ENCODE results near the gene BTBD9. TPM values are rescaled to one million over a fixed set of nuclear protein-coding genes. Genes with fewer than 3 reads are reported as not detected.

BTBD9 gene
- total RNA-seq, 1 experiment from 2014 or later, result 4.3 TPM

- ChIA-PET CTCF (interaction anchor here (0.6 kb wide), 1 partner anchor 97 kb away, joined by 4 read pairs; no protein-coding TSS in a partner anchor), POLR2A (ENCODE audit: unreplicated experiment) (interaction anchor here (0.6 kb wide), 1 partner anchor 344 kb away, joined by 3 read pairs; no protein-coding TSS in a partner anchor)
- H3K36me3 ChIP-seq (ENCODE audit: low read depth, low read length), result no peaks in the 10 kb centered on the region
- ATAC-seq (no peak), DNase-seq (no peak)
- H3K27me3 ChIP-seq (ENCODE audit: low read length), result no peaks in the 10 kb centered on the region
- BruUV-seq (replicated peaks), result no TSS peak
- no peaks in the 10 kb centered on the region for H3K9me2 ChIP-seq (replicated peaks; ENCODE audit: low read length)
- H3K4me3 ChIP-seq (ENCODE audit: low read length), result no peak overlapping the region
- H3K27ac ChIP-seq (ENCODE audit: low read length), result no peak overlapping the region
- H3K9me3 ChIP-seq (ENCODE audit: low read length), result no peaks in the 10 kb centered on the region
- no peak overlapping the region for H3K9ac ChIP-seq (ENCODE audit: low read length)
- intact Hi-C loops (cut with micrococcal nuclease), result loop anchor here (10.0 kb wide), 1 partner anchor 105 kb away; no protein-coding TSS in a partner anchor
- no peaks in the 10 kb centered on the region for H3F3A ChIP-seq (ENCODE audit: low read length, unreplicated experiment)
- 0 out of 2 replicates have a peak, but pooled peaks cover under 1% of the 10 kb centered on the region for H3K4me1 ChIP-seq (ENCODE audit: insufficient read depth, low read length)
- H3K4me2 ChIP-seq (ENCODE audit: low read length), result no peak overlapping the region
- H3K79me2 ChIP-seq (ENCODE audit: low read length), result no peaks in the 10 kb centered on the region
- TF ChIP-seq EZH2 (IDR thresholded peaks at IDR 0.05; ENCODE audit: low read length, unreplicated experiment) (no peak), CTCF (conservative IDR thresholded peaks at IDR 0.05; ENCODE audit: low read depth, low read length) (no peak), EZH2phosphoT487 (IDR thresholded peaks at IDR 0.05; ENCODE audit: borderline replicate concordance, low read length) (no peak)
- H2AFZ ChIP-seq (ENCODE audit: low read length), result no peak overlapping the region
- H4K20me1 ChIP-seq (ENCODE audit: low read length), result no peaks in the 10 kb centered on the region
These were observed 459.8 kb downstream of the BTBD9 start for GRCh38 chr6:38179794-38180430.

- Histone ChIP-seq H3K36me3 (ENCODE audit: low read depth, low read length) (no peaks in the 10 kb centered on the region), H3K9me3 (ENCODE audit: low read length) (no peaks in the 10 kb centered on the region), H2AFZ (ENCODE audit: low read length) (no peak overlapping the region), H3K4me3 (ENCODE audit: low read length) (no peak overlapping the region), H3K9ac (ENCODE audit: low read length) (no peak overlapping the region), H3K27me3 (ENCODE audit: low read length) (no peaks in the 10 kb centered on the region), H3K4me1 (ENCODE audit: insufficient read depth, low read length) (peaks cover 6% of the 10 kb centered on the region), H4K20me1 (ENCODE audit: low read length) (no peaks in the 10 kb centered on the region), H3K4me2 (ENCODE audit: low read length) (no peak overlapping the region), H3K79me2 (ENCODE audit: low read length) (no peaks in the 10 kb centered on the region), H3K27ac (ENCODE audit: low read length) (no peak overlapping the region), H3K9me2 (replicated peaks; ENCODE audit: low read length) (no peaks in the 10 kb centered on the region), H3F3A (ENCODE audit: low read length, unreplicated experiment) (no peaks in the 10 kb centered on the region)
- ATAC-seq (no peak), DNase-seq (no peak)
- POLR2A ChIA-PET (ENCODE audit: unreplicated experiment), result interaction anchor here (0.6 kb wide), 2 partner anchors 176 to 345 kb away, joined by 3 to 8 read pairs; no protein-coding TSS in a partner anchor
- CTCF ChIA-PET, result interaction anchor here (0.6 kb wide), 1 partner anchor 98 kb away, joined by 4 read pairs; no protein-coding TSS in a partner anchor
- TF ChIP-seq EZH2phosphoT487 (IDR thresholded peaks at IDR 0.05; ENCODE audit: borderline replicate concordance, low read length) (no peak), EZH2 (IDR thresholded peaks at IDR 0.05; ENCODE audit: low read length, unreplicated experiment) (no peak), CTCF (conservative IDR thresholded peaks at IDR 0.05; ENCODE audit: low read depth, low read length) (no peak)
- BruUV-seq (replicated peaks), result no TSS peak
- intact Hi-C loops (cut with micrococcal nuclease), result loop anchor here (10.0 kb wide), 1 partner anchor 106 kb away; no protein-coding TSS in a partner anchor
These were observed 460.4 kb downstream of the BTBD9 start for GRCh38 chr6:38179300-38179699.

- no peaks in the 10 kb centered on the region for H3F3A ChIP-seq (ENCODE audit: low read length, unreplicated experiment)
- no peak overlapping the region for H3K4me2 ChIP-seq (ENCODE audit: low read length)
- no peak overlapping the region for H3K27ac ChIP-seq (ENCODE audit: low read length)
- intact Hi-C loops (cut with micrococcal nuclease), result loop anchor here (10.0 kb wide), 1 partner anchor 106 kb away; no protein-coding TSS in a partner anchor
- no peaks in the 10 kb centered on the region for H3K27me3 ChIP-seq (ENCODE audit: low read length)
- ATAC-seq (no peak), DNase-seq (no peak)
- no peaks in the 10 kb centered on the region for H3K36me3 ChIP-seq (ENCODE audit: low read depth, low read length)
- CTCF ChIA-PET, result interaction anchor here (0.6 kb wide), 1 partner anchor 316 kb away, joined by 3 read pairs; no protein-coding TSS in a partner anchor
- no peaks in the 10 kb centered on the region for H4K20me1 ChIP-seq (ENCODE audit: low read length)
- no peak overlapping the region for H3K4me3 ChIP-seq (ENCODE audit: low read length)
- no peaks in the 10 kb centered on the region for H3K9me3 ChIP-seq (ENCODE audit: low read length)
- POLR2A ChIA-PET (ENCODE audit: unreplicated experiment), result interaction anchor here (0.6 kb wide), 1 partner anchor 175 kb away, joined by 8 read pairs; no protein-coding TSS in a partner anchor
- H3K79me2 ChIP-seq (ENCODE audit: low read length), result no peaks in the 10 kb centered on the region
- peaks cover 13% of the 10 kb centered on the region for H3K4me1 ChIP-seq (ENCODE audit: insufficient read depth, low read length)
- TF ChIP-seq EZH2 (IDR thresholded peaks at IDR 0.05; ENCODE audit: low read length, unreplicated experiment) (no peak), CTCF (conservative IDR thresholded peaks at IDR 0.05; ENCODE audit: low read depth, low read length) (no peak), EZH2phosphoT487 (IDR thresholded peaks at IDR 0.05; ENCODE audit: borderline replicate concordance, low read length) (no peak)
- H2AFZ ChIP-seq (ENCODE audit: low read length), result no peak overlapping the region
- no peaks in the 10 kb centered on the region for H3K9me2 ChIP-seq (replicated peaks; ENCODE audit: low read length)
- no TSS peak for BruUV-seq (replicated peaks)
- no peak overlapping the region for H3K9ac ChIP-seq (ENCODE audit: low read length)
These were observed 461.2 kb downstream of the BTBD9 start for GRCh38 chr6:38178584-38178886.

All from PC-3 (cell line).